Endothelial cell of umbilical vein (primary cell): ENCODE data around the gene COX5A. TPM values are rescaled to one million over a fixed set of nuclear protein-coding genes. Genes with fewer than 3 reads are reported as not detected.
A peak's percentile ranks its signal among the peaks of the same experiment; 100 is the strongest.
"Not testable (repeated sequence)": the region's sequence is repeated elsewhere in the genome, so short reads cannot be mapped to it uniquely, and the experiment has no call there.

Source experiments
- BruUV-seq: library from RNA; stranded (reverse); fragments of 400-500 nt; replicated peaks from 2 replicates; lab custom pipeline; 2021; lab: Mats Ljungman, UMichigan
- CTCF ChIA-PET: fragments of 300-600, 350-600 bp; sonication (Branson Sonifier 250); formaldehyde crosslinking; loops from one replicate; lab custom pipeline; 2021; ENCODE audit warnings: antibody characterized with exemption, inconsistent platforms; lab: Charles Lee
- POLR2A ChIA-PET: fragments of 300-600, 350-600 bp; sonication (Branson Sonifier 250); formaldehyde crosslinking; loops from one replicate; lab custom pipeline; 2021; ENCODE audit warnings: antibody characterized with exemption, inconsistent platforms; lab: Charles Lee
- DNase-seq: peaks from one replicate; pipeline ENCODE4 v3.0.0-alpha.2; 2011; ENCODE audit warnings: low read depth, low spot score
- FAIRE-seq: peaks from 2 replicates; lab custom pipeline; 2011; peaks lifted over from hg19 to GRCh38; lab: Jason Lieb, UNC
- H2AFZ ChIP-seq: 2 replicates; pipeline ENCODE4 v1.6.0; 2012; ENCODE audit warnings: low read depth, low read length, control low read depth, inconsistent platforms
- H3K27ac ChIP-seq: 2 replicates; pipeline ENCODE4 v1.5.1; 2011; ENCODE audit warnings: low read depth, mild to moderate bottlenecking, control low read depth, low read length, moderate library complexity; ENCODE audit not compliant: insufficient read depth
- H3K27me3 ChIP-seq, 2 experiments: 2 replicates each; pipeline versions ENCODE4 v1.6.0 to v1.6.1; 2011; ENCODE audit warnings: low read length in 2 of 2, mixed read lengths in 1 of 2; ENCODE audit not compliant: control insufficient read depth in 2 of 2, insufficient read depth in 2 of 2
- H3K36me3 ChIP-seq, 2 experiments: 2 replicates in 1 of 2; 3 replicates in 1 of 2; pipeline ENCODE4 v1.5.1; 2011; ENCODE audit warnings: low read length in 2 of 2, mild to moderate bottlenecking in 1 of 2, moderate library complexity in 1 of 2; ENCODE audit not compliant: control insufficient read depth in 2 of 2, insufficient read depth in 2 of 2; ENCODE audit errors: extremely low read depth in 1 of 2
- H3K4me1 ChIP-seq: 3 replicates; pipeline ENCODE4 v1.5.1; 2011; ENCODE audit warnings: mild to moderate bottlenecking, low read length; ENCODE audit not compliant: control insufficient read depth, insufficient read depth; ENCODE audit errors: extremely low read depth
- H3K4me2 ChIP-seq: 2 replicates; pipeline ENCODE4 v1.6.1; 2011; ENCODE audit warnings: low read length, control low read depth, mixed read lengths; ENCODE audit not compliant: insufficient read depth
- H3K4me3 ChIP-seq, 3 experiments: fragments of 200-600 bp in 1 of 3; sonication (generic), shearing (Covaris generic) in 1 of 3; replicated peaks in 1 of 3; 2 replicates each; pipeline ENCODE4 v1.5.1; 2011 to 2016; ENCODE audit warnings: control low read depth in 3 of 3, low read length in 3 of 3, mild to moderate bottlenecking in 2 of 3, inconsistent platforms in 1 of 3, low read depth in 1 of 3, moderate library complexity in 1 of 3; ENCODE audit not compliant: insufficient read depth in 1 of 3
- H3K79me2 ChIP-seq: 2 replicates; pipeline ENCODE4 v1.6.0; 2012; ENCODE audit warnings: low read length, inconsistent platforms; ENCODE audit not compliant: control insufficient read depth, insufficient read depth
- H3K9ac ChIP-seq: replicated peaks from 2 replicates; pipeline ENCODE3; 2011; ENCODE audit warnings: low read length, control low read depth; ENCODE audit not compliant: insufficient read depth; ENCODE audit errors: extremely low read depth
- H3K9me1 ChIP-seq: replicated peaks from 3 replicates; pipeline ENCODE4 v1.6.0; 2011; ENCODE audit warnings: mild to moderate bottlenecking, low read length; ENCODE audit not compliant: control insufficient read depth, insufficient read depth; ENCODE audit errors: extremely low read depth
- H3K9me3 ChIP-seq: replicated peaks from 2 replicates; pipeline ENCODE4 v1.5.1; 2012; ENCODE audit warnings: low read length, inconsistent platforms; ENCODE audit not compliant: control insufficient read depth, insufficient read depth
- H4K20me1 ChIP-seq: replicated peaks from 2 replicates; pipeline ENCODE3; 2011; ENCODE audit warnings: mild to moderate bottlenecking, low read length; ENCODE audit not compliant: control insufficient read depth, insufficient read depth; ENCODE audit errors: extremely low read depth
- CTCF ChIP-seq, 2 donors: IDR thresholded peaks; 1 replicate in 1 of 2; 2 replicates in 1 of 2; pipeline ENCODE4 v1.5.1; 2011; ENCODE audit warnings: low read length in 2 of 2, mild to moderate bottlenecking in 2 of 2, moderate library complexity in 2 of 2, control low read depth in 1 of 2, inconsistent platforms in 1 of 2, low read depth in 1 of 2; ENCODE audit not compliant: insufficient read depth in 1 of 2; ENCODE audit errors: extremely low read depth in 1 of 2
- EZH2 ChIP-seq: IDR thresholded peaks from 2 replicates; pipeline ENCODE4 v1.6.1; 2012; ENCODE audit warnings: borderline replicate concordance, low read depth, mild to moderate bottlenecking, moderate library complexity, low read length, inconsistent platforms; ENCODE audit not compliant: severe bottlenecking
- FOS ChIP-seq: IDR thresholded peaks from 2 replicates; pipeline ENCODE4 v1.6.1; 2011; ENCODE audit warnings: mild to moderate bottlenecking, low read length, moderate library complexity, borderline replicate concordance; ENCODE audit not compliant: insufficient read depth
- GATA2 ChIP-seq: IDR thresholded peaks from 2 replicates; pipeline ENCODE4 v1.7.0; 2011; ENCODE audit warnings: low read depth, mild to moderate bottlenecking, moderate library complexity, mixed read lengths, low read length; ENCODE audit not compliant: insufficient read length, insufficient read depth
- JUN ChIP-seq: IDR thresholded peaks from 2 replicates; pipeline ENCODE4 v1.6.1; 2011; ENCODE audit warnings: borderline replicate concordance, low read depth; ENCODE audit not compliant: insufficient read length, insufficient read depth
- MAX ChIP-seq: IDR thresholded peaks from 2 replicates; pipeline ENCODE4 v1.6.1; 2011; ENCODE audit not compliant: insufficient read depth, insufficient read length
- MYC ChIP-seq: IDR thresholded peaks from one replicate; pipeline ENCODE4 v1.6.1; 2011; ENCODE audit warnings: mild to moderate bottlenecking, low read depth, low read length
- POLR2A ChIP-seq: IDR thresholded peaks from 2 replicates; pipeline ENCODE4 v1.6.1; 2012; ENCODE audit warnings: low read depth, mild to moderate bottlenecking, control low read depth, low read length
- POLR2AphosphoS5 ChIP-seq: IDR thresholded peaks from 2 replicates; pipeline ENCODE4 v1.6.1; 2012; ENCODE audit warnings: low read depth, mild to moderate bottlenecking, control low read depth, low read length, moderate library complexity; ENCODE audit not compliant: insufficient read depth
- dilution Hi-C: fragments of 300-500 bp; cut with MboI; formaldehyde crosslinking; loops from one replicate; pipeline ENCODE4 v1.15.0; 2019; ENCODE audit warnings: low sequenced_read_pairs; ENCODE audit not compliant: extremely low pct_ligation_motif_present
- intact Hi-C: fragments of 100-400 bp; cut with micrococcal nuclease; formaldehyde crosslinking; loops from one replicate; pipeline ENCODE4 v1.10.0; 2022
- polyA plus RNA-seq, 4 experiments: library from polyadenylated mRNA; depleted of rRNA in 3 of 4; stranded (reverse) in 3 of 4; unstranded in 1 of 4; fragments of >200 nt; gene quantifications; 2 replicates each; pipeline versions ENCODE4 v1.2.1 to v1.2.3, GENCODE V29; 2011 to 2012; ENCODE audit warnings: missing spikeins in 1 of 4
- total RNA-seq: library from RNA; stranded (reverse); gene quantifications from 2 replicates; pipeline ENCODE4 v1.2.3, GENCODE V29; 2021

COX5A gene
- total and polyA plus RNA-seq, 2 donors (not counting 3 experiments of a cell fraction or from before 2014, with no cell fraction given), result 134 to 220 TPM

GRCh38 chr15:74935193-74935592 is 2.7 kb downstream of the COX5A start:
- H3K9me3 ChIP-seq, H3K4me1 ChIP-seq, H3K27ac ChIP-seq, H2AFZ ChIP-seq, H3K27me3 ChIP-seq, dilution Hi-C loops, H3K9ac ChIP-seq, POLR2A ChIA-PET, H4K20me1 ChIP-seq, H3K4me2 ChIP-seq, H3K9me1 ChIP-seq, H3K4me3 ChIP-seq, DNase-seq, H3K36me3 ChIP-seq, BruUV-seq: not testable (repeated sequence)
- CTCF ChIA-PET, result interaction anchor here (1.0 to 1.7 kb wide), 3 partner anchors 16 to 164 kb away, joined by 3 to 11 read pairs (median 4); no protein-coding TSS in a partner anchor
- peak; percentile 43 for FAIRE-seq
- H3K79me2 ChIP-seq, result peaks cover 66% of the 10 kb centered on the region
- intact Hi-C loops, result loop anchor here (5.0 kb wide), 1 partner anchor 93 kb away; the partner anchor contains the start of gene ULK3

DNA sequence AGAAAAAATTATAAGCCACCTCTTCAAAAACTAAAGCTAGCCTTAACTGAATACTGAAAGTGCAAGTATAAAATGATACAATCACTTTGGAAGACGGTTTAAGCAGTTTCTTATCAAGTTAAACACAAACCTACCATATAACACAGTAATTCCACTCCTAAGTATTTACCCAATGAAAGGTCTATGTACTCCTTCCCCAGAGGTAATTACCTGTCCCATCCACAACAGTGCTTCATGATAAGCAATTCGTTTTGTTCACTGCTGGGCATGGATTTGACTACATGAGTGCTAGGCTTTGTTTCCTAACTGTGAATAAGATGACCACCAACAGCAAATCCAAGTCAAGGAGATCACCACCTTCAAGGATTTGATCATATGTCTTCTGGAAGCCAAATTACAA is 4.3 kb downstream of the COX5A start:
- no peak for FAIRE-seq
- TF ChIP-seq POLR2A (no peak), CTCF (IDR thresholded peaks at IDR 0.05; ENCODE audit: extremely low read depth in 1 of 2, insufficient read depth in 1 of 2, low read depth in 1 of 2, low read length in 2 of 2) (no peak), MAX (no peak), JUN (no peak), GATA2 (no peak), POLR2AphosphoS5 (no peak), EZH2 (no peak), FOS (no peak), MYC (no peak)
- peaks cover 72% of the 10 kb centered on the region for H3K79me2 ChIP-seq
- ChIA-PET POLR2A (no interaction called here), CTCF (interaction anchor here (1.0 kb wide), 1 partner anchor 32 kb away, joined by 3 read pairs; no protein-coding TSS in a partner anchor)
- H3K4me2 ChIP-seq, result no peak overlapping the region
- H3K9ac ChIP-seq, result no peak overlapping the region
- peaks cover 5 to 7% of the 10 kb centered on the region in 2 experiments for H3K36me3 ChIP-seq
- BruUV-seq, result no TSS peak
- dilution Hi-C loops (no loop called here), intact Hi-C loops (no loop called here)
- no peaks in the 10 kb centered on the region for H4K20me1 ChIP-seq
- H2AFZ ChIP-seq, result no peak overlapping the region
- no peaks in the 10 kb centered on the region for H3K9me3 ChIP-seq
- peaks cover 7% of the 10 kb centered on the region for H3K4me1 ChIP-seq
- H3K9me1 ChIP-seq, result no peaks in the 10 kb centered on the region
- H3K27me3 ChIP-seq, result no peaks in the 10 kb centered on the region
- DNase-seq, result no peak
- H3K27ac ChIP-seq, result no peak overlapping the region
- no peak overlapping the region for H3K4me3 ChIP-seq
